ENCODE results near the gene RBM15. TPM values are rescaled to one million over a fixed set of nuclear protein-coding genes. Genes with fewer than 3 reads are reported as not detected.
A peak's percentile ranks its signal among the peaks of the same experiment; 100 is the strongest.

RBM15 gene
- total RNA-seq, 1 donor, result 54.0 TPM

GRCh38 chr1:110361856-110362255, 22.7 kb downstream of the RBM15 start:
- TF ChIP-seq, protein P1, sequence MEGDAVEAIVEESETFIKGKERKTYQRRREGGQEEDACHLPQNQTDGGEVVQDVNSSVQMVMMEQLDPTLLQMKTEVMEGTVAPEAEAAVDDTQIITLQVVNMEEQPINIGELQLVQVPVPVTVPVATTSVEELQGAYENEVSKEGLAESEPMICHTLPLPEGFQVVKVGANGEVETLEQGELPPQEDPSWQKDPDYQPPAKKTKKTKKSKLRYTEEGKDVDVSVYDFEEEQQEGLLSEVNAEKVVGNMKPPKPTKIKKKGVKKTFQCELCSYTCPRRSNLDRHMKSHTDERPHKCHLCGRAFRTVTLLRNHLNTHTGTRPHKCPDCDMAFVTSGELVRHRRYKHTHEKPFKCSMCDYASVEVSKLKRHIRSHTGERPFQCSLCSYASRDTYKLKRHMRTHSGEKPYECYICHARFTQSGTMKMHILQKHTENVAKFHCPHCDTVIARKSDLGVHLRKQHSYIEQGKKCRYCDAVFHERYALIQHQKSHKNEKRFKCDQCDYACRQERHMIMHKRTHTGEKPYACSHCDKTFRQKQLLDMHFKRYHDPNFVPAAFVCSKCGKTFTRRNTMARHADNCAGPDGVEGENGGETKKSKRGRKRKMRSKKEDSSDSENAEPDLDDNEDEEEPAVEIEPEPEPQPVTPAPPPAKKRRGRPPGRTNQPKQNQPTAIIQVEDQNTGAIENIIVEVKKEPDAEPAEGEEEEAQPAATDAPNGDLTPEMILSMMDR (IDR thresholded peaks at IDR 0.05; ENCODE audit: insufficient read depth, low read depth, low read length), result no peak
- H3K4me3 ChIP-seq (ENCODE audit: low read depth, low read length), result no peak overlapping the region
- DNase-seq (ENCODE audit: low read depth), result no peak

GRCh38 chr1:110364221-110364620, 25.0 kb downstream of the RBM15 start:
- H3K4me3 ChIP-seq (ENCODE audit: low read depth, low read length), result no peak overlapping the region
- no peak for DNase-seq (ENCODE audit: low read depth)
- TF ChIP-seq, protein P1 (IDR thresholded peaks at IDR 0.05; ENCODE audit: insufficient read depth, low read depth, low read length), result no peak

GRCh38 chr1:110370827-110371226, 31.6 kb downstream of the RBM15 start:
- DNase-seq (ENCODE audit: low read depth), result peak; percentile 66
- TF ChIP-seq, protein P1 (IDR thresholded peaks at IDR 0.05; ENCODE audit: insufficient read depth, low read depth, low read length), result no peak

DNA sequence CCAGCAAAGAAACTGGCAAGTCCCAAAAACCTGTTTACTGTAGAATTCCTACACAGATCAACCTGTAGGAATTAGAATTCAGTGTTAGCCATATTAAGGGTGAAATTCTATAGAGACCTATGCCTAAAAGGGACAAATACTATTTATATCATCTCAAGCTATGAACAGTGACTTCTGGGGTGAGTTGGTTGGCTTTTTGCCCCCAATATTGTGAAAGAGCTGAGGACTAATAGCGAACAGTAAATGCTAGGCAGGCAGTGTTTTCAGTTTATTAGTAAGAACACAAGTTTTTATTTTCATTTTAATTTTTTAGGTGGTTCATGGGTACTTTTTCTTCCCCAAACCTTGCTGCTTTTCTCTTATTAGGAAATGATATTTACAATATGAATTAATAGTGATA, 36.3 kb downstream of the RBM15 start:
- DNase-seq (ENCODE audit: low read depth), result no peak
- no peak overlapping the region for H3K4me3 ChIP-seq (ENCODE audit: low read depth, low read length)

More at GRCh38 chr1:110370827-110371226, 31.6 kb downstream of the RBM15 start:
- H3K4me3 ChIP-seq (ENCODE audit: low read depth, low read length), result no peak overlapping the region

DNA sequence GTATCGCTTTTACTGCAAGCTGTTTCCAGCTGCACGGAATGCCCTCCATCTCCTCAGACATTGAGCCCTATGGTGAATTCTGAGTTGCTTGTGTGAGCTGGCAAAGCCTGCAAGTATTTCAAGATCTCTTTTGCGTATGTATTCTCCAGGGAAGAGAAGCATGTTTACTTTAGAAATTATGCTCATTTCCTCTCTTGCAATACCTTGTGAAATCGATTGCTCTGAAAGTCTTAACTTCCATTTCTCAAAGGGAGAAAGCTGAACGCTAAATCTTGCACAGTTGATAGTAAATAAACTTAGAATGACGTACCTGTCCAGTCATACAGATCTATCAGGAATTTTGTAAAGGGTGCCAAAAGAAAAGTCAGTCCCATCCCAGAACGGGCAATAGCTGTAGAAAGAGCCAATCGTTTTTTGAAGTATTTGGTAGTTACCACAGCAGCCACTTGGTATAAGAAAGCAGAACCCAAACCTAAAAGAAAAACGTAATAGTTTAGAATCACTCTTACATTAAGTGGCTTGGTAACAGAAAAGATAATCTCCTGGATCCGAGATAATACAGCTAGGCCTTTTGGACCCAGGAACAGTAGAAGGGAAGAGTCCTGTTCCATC, 41.6 kb downstream of the RBM15 start:
- H3K4me3 ChIP-seq (ENCODE audit: low read depth, low read length), result no peak overlapping the region
- DNase-seq (ENCODE audit: low read depth), result peak; percentile 97
- TF ChIP-seq, protein P1 (IDR thresholded peaks at IDR 0.05; ENCODE audit: insufficient read depth, low read depth, low read length), result no peak

More for the DNA sequence above, 36.3 kb downstream of the RBM15 start:
- TF ChIP-seq, protein P1 (IDR thresholded peaks at IDR 0.05; ENCODE audit: insufficient read depth, low read depth, low read length), result no peak

DNA sequence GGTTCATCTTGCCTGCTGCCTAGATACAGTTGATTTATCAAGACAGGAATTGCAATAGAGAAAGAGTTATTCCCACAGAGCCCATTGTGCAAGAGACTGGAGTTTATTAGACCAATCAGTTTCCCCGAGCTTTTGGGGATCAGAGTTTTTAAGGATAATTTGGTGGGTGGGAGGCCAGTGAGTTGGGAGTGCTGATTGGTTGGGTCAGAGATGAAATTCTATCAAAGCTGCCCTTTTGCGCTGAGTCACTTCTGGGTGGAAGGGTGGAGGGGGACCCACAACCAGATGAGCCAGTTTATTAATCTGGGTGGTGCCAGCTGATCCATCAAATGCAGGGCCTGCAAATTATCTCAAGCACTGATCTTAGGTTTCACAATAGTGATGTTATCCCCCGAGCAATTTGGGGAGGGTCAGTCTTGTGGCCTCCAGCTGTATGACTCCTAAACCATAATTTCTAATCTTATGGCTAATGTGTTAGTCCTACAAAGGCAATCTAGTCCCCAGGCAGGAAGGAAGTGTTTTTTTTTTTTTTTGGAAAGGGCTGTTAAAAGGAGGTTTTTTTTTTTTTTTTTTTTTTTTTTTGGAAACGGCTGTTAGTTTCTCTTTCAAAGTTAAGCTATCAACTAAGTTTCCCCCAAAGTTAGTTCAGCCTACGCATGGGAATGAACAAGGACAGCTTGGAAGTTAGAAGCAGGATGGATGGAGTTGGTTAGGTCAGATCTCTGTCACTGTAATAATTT, 44.2 kb downstream of the RBM15 start:
- TF ChIP-seq, protein P1 (IDR thresholded peaks at IDR 0.05; ENCODE audit: insufficient read depth, low read depth, low read length), result no peak
- DNase-seq (ENCODE audit: low read depth), result peak; percentile 46
- H3K4me3 ChIP-seq (ENCODE audit: low read depth, low read length), result no peak overlapping the region

Measured in fibroblast of villous mesenchyme (primary cell).